Heart right ventricle (tissue), 16 donors: Measurements from ENCODE around the gene MLLT3. TPM values are rescaled to one million over a fixed set of nuclear protein-coding genes. Genes with fewer than 3 reads are reported as not detected.

Experiments
- ATAC-seq, 8 donors: fragments of 200-7000 bp; cut with Tn5 transposase; one replicate each; pipeline ENCODE4 v1.9.1; 2020; ENCODE audit warnings: mild to moderate bottlenecking in 8 of 8, moderate library complexity in 8 of 8, moderate number of reproducible peaks in 1 of 8
- DNase-seq, 2 donors: peaks; one replicate each; pipeline ENCODE4 v3.0.0-alpha.2; 2020
- H3K27ac ChIP-seq, 10 donors: fragments of 200-600 bp; sonication (generic) in 2 of 10; one replicate each; pipeline versions ENCODE4 v1.5.0 to v1.8.0; 2020 to 2022; ENCODE audit warnings: mild to moderate bottlenecking in 3 of 10
- H3K27me3 ChIP-seq, 7 donors: fragments of 200-600 bp; one replicate each; pipeline ENCODE4 v1.8.0; 2021 to 2022; ENCODE audit warnings: mild to moderate bottlenecking in 2 of 7
- H3K36me3 ChIP-seq, 9 donors: fragments of 200-600 bp; sonication (generic) in 1 of 9; one replicate each; pipeline versions ENCODE4 v1.5.0 to v1.8.0; 2020 to 2022; ENCODE audit warnings: mild to moderate bottlenecking in 2 of 9
- H3K4me1 ChIP-seq, 9 donors: fragments of 200-600 bp; sonication (generic) in 1 of 9; one replicate each; pipeline versions ENCODE4 v1.5.0 to v1.8.0; 2020 to 2022; ENCODE audit warnings: mild to moderate bottlenecking in 4 of 9
- H3K4me3 ChIP-seq, 10 donors: fragments of 200-600 bp; sonication (generic) in 2 of 10; one replicate each; pipeline versions ENCODE4 v1.5.0 to v1.8.0; 2020 to 2022; ENCODE audit warnings: mild to moderate bottlenecking in 7 of 10, moderate library complexity in 2 of 10
- H3K9me3 ChIP-seq, 11 donors: fragments of 200-600 bp in 10 of 11; sonication (generic) in 2 of 11; one replicate each; pipeline versions ENCODE4 v1.5.0 to v1.8.0; 2013 to 2022; ENCODE audit warnings: mild to moderate bottlenecking in 2 of 11, control low read depth in 1 of 11, moderate library complexity in 1 of 11
- WGBS, 2 donors: extraction: QIAGEN DNeasy Blood & Tissue Kit; methylation state at CpG; one replicate each; pipeline ENCODE4 v1.1.7; 2013; ENCODE audit warnings: inconsistent platforms in 1 of 2; 5-methylcytosine and 5-hydroxymethylcytosine counted together
- intact Hi-C, 10 donors: fragments of 100-400 bp; cut with DNase I; formaldehyde crosslinking; loops; one replicate each; pipeline versions ENCODE4 v1.11.1 to v1.14.2; 2022
- polyA plus RNA-seq, 2 donors: library from polyadenylated mRNA; stranded (reverse); fragments of 200-250 nt; gene quantifications; one replicate each; pipeline ENCODE4 v1.2.3, GENCODE V29; 2013
- total RNA-seq, 10 donors: library from RNA; stranded (reverse); fragmentation: NEBNext Ultra II Directional in 3 of 10; extraction: Animal tissue kit (Norgen Biotek cat#: 25700) in 3 of 10; gene quantifications; one replicate each; pipeline versions ENCODE4 v1.2.1 to v1.2.4, GENCODE V29; 2021 to 2023
- TF ChIP-seq, protein P1 (sequence below), 9 donors: fragments of 200-600 bp; sonication (generic) in 2 of 9; IDR thresholded peaks; one replicate each; pipeline versions ENCODE4 v1.5.0 to v1.8.0; 2021 to 2022; ENCODE audit warnings: antibody characterized with exemption in 9 of 9, mild to moderate bottlenecking in 5 of 9, moderate library complexity in 1 of 9
- donor health status: Arrhythmogenic right ventricular cardiomyopathy.
- donor health status: ischemic (EF 13 %, LVEDD 7.1; RV severe dilation, severe dysfunction).
- donor health status: healthy with polysubstance abuse.
- donor health status: DM: no; HTN: yes; CAD: no.
- donor health status: DM: no; HTN: no; CAD: no.
- donor health status: ischemic (EF 25% LVEDD 6.9; RV normal size, moderate dysfunction).
- donor health status: ischemic (EF 25% LVEDD 5.7; RV mildly dilated, moderate dysfunction).
- donor health status: healthy.
- donor health status: DM: yes; HTN: yes; CAD: no.
- donor health status: Ischemic cardiomyopathy.
- donor health status: ischemic (EF 35%, LVEDD 5.7; RV mildly dilated, moderate dysfunction).
- donor health status: nonischemic (EF 11% LVEDD 7.7; RV severe dilation, severe dysfunction).
- donor health status: DM: yes; HTN: yes; CAD: no.
- donor health status: PGD.
- donor health status: ischemic (EF 29% LVEDD 5.4; RV normal size, mild dysfunction).
- donor health status: nonischemic (EF 23%, LVEDD 6.1; RV moderate dilation, normal function).

The MLLT3 gene
- total and polyA plus RNA-seq, 12 donors = 4.3 to 22.7 (median 13.5) TPM

DNA sequence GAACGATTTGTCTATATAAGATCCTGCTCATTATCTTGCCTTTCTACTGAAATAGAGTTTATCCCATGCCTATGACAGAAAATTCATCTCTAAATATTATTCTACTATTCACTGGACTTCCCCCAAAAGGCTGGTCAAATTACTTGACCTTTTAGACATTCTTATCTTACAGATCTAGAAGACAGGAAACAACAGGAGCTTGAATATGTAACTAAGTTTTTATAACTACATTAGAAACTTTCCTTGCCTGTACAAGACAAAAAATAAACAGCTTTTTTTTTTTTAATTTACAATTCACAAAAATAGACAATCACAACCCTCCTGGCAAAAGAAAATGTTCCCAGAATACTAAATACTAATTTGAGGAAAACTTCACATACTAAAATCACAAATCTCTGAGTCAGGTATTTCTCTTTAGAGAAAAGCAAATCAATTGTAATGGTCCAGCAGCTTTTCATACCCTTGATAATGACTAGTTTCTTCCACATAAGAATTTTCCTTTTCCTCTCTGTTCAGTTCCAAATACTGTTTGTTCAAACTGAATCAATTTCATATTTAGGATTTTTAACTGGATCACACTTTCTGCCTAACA, 68.6 kb downstream of the MLLT3 start:
- intact Hi-C loops = loop anchor here in 5 of 10 donors (2.0 to 10.0 kb wide), 5 partner anchors 59 to 76 kb away; partner anchors contain the start of gene MLLT3 (in 2 of the 5)
- Histone ChIP-seq H3K27ac (no peak overlapping the region), H3K9me3 (no peaks in the 10 kb centered on the region), H3K27me3 (no peaks in the 10 kb centered on the region), H3K4me3 (no peak overlapping the region), H3K4me1 (peaks cover 5 to 67% (median 35%) of the 10 kb centered on the region in 9 donors), H3K36me3 (no peaks in the 10 kb centered on the region)
- 19 to 31% methylated on average over 1 of the region's 1 CpG for WGBS, 2 donors
- DNase-seq (no peak), ATAC-seq (no peak)
- TF ChIP-seq, protein P1, sequence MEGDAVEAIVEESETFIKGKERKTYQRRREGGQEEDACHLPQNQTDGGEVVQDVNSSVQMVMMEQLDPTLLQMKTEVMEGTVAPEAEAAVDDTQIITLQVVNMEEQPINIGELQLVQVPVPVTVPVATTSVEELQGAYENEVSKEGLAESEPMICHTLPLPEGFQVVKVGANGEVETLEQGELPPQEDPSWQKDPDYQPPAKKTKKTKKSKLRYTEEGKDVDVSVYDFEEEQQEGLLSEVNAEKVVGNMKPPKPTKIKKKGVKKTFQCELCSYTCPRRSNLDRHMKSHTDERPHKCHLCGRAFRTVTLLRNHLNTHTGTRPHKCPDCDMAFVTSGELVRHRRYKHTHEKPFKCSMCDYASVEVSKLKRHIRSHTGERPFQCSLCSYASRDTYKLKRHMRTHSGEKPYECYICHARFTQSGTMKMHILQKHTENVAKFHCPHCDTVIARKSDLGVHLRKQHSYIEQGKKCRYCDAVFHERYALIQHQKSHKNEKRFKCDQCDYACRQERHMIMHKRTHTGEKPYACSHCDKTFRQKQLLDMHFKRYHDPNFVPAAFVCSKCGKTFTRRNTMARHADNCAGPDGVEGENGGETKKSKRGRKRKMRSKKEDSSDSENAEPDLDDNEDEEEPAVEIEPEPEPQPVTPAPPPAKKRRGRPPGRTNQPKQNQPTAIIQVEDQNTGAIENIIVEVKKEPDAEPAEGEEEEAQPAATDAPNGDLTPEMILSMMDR (IDR thresholded peaks at IDR 0.05) = no peak

DNA sequence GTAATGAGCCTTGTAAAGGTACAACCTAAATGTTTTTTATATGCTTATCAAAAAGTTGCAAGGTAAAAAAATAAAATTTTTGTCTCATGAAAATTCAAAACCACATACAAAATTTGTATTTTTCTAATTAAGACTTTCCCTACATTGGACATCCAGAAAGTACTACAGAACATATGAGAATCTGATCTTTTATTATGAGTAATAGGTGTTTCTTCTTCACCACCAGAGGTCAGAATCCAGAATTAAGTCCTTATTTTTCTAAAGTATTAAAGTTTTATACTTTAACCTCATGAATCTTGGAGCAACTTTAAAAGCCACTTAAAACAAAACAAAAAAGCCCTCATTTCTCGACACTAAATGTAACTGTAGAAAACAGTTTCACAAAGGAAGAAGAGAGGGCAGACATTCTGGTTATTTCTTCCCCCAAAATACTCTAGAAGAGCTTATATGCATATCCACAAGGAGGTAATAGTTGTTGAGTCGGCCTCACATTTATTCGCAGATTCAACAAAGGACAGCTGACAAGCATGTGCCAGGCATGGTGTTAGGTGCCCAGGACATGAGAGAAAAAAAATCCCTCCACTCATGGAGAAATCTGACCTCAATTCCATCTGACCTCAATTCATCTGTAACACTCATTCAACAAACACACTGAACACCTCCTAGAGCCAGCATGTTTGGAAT, 69.3 kb downstream of the MLLT3 start:
- Histone ChIP-seq H3K27ac (no peak overlapping the region), H3K36me3 (no peaks in the 10 kb centered on the region), H3K4me1 (peaks cover 5 to 62% (median 29%) of the 10 kb centered on the region in 9 donors), H3K27me3 (no peaks in the 10 kb centered on the region), H3K9me3 (no peaks in the 10 kb centered on the region), H3K4me3 (no peak overlapping the region)
- 77 to 80% methylated on average over 3 of the region's 3 CpGs for WGBS, 2 donors
- ATAC-seq (peak in 2 of 8 donors; percentile 26 to 37), DNase-seq (no peak)
- intact Hi-C loops = loop anchor here in 5 of 10 donors (2.0 to 10.0 kb wide), 5 partner anchors 58 to 76 kb away; partner anchors contain the start of gene MLLT3 (in 2 of the 5)
- TF ChIP-seq, protein P1 (IDR thresholded peaks at IDR 0.05) = peak in 8 of 9 donors; percentile 15 to 57 (median 34)

DNA sequence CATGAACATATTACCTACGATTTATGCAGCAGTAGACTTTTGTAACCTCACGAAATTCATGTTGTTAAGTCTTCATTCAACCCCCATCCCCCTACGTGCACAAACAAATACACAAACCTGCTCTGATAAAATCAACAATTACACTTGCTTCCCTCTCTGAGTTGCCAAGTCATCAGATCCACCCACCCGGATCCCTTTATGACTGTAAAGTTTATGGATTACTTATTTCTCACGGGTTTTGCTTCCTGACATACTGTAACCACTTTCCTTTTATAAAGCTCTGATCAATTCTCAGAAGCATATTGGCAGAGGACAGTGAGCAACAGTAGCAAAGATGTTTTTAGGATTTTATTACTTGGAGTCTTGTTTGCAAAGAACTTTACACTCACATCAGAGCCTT, 70.5 kb downstream of the MLLT3 start:
- ATAC-seq (no peak), DNase-seq (no peak)
- intact Hi-C loops = loop anchor here in 5 of 10 donors (2.0 to 10.0 kb wide), 5 partner anchors 57 to 75 kb away; partner anchors contain the start of gene MLLT3 (in 2 of the 5)
- WGBS, 2 donors = 64 to 73% methylated on average over 5 of the region's 5 CpGs
- H3K27ac ChIP-seq = no peak overlapping the region
- H3K27me3 ChIP-seq = no peaks in the 10 kb centered on the region
- H3K4me3 ChIP-seq = no peak overlapping the region
- peaks cover 5 to 54% (median 22%) of the 10 kb centered on the region in 9 donors for H3K4me1 ChIP-seq
- TF ChIP-seq, protein P1 (IDR thresholded peaks at IDR 0.05) = no peak
- no peaks in the 10 kb centered on the region for H3K36me3 ChIP-seq
- no peaks in the 10 kb centered on the region for H3K9me3 ChIP-seq

DNA sequence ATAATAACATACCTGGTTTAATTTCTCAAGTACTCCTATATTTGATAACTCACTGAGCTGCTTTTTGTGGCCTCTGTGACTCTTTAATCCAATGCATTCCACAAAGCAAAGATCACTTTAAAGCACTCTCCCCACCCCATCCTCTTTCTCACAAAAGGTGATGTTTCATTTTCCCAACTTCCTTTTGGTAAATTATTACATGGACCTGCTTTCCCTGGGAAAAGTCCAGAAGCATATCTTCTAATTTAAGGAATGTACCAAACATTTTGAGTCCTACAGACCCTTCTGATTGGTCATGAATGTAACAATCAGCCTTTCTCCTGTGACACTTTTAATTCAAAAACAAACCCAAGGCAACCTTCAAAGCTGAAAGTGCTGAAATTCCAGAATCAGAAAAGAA, 71.1 kb downstream of the MLLT3 start:
- intact Hi-C loops = loop anchor here in 4 of 10 donors (5.0 to 10.0 kb wide), 4 partner anchors 56 to 74 kb away; partner anchors contain the start of gene MLLT3 (in 2 of the 4)
- no peak for ATAC-seq
- Histone ChIP-seq H3K4me1 (peaks cover 5 to 54% (median 22%) of the 10 kb centered on the region in 9 donors), H3K36me3 (no peaks in the 10 kb centered on the region), H3K27ac (no peak overlapping the region), H3K4me3 (no peak overlapping the region), H3K27me3 (no peaks in the 10 kb centered on the region), H3K9me3 (no peaks in the 10 kb centered on the region)
- DNase-seq = no peak
- TF ChIP-seq, protein P1 (IDR thresholded peaks at IDR 0.05) = no peak
